Esophagus muscularis mucosa (tissue), 4 donors: Measurements from ENCODE around the gene ZMIZ1. TPM values are rescaled to one million over a fixed set of nuclear protein-coding genes. Genes with fewer than 3 reads are reported as not detected.

ENCODE experiments used
- DNase-seq: peaks from one replicate; pipeline ENCODE4 v3.0.0-alpha.2; 2017; ENCODE audit errors: extremely low spot score
- H3K27ac ChIP-seq, 4 donors: fragments of 200-600 bp; sonication (generic); replicated peaks in 1 of 4; 1 replicate in 3 of 4; 2 replicates in 1 of 4; pipeline ENCODE4 v1.5.1; 2016 to 2019; ENCODE audit warnings: mild to moderate bottlenecking in 1 of 4
- H3K27me3 ChIP-seq, 4 donors: fragments of 200-600 bp; sonication (generic); one replicate each; pipeline versions ENCODE4 v1.5.1 to v1.6.0; 2016 to 2019
- H3K36me3 ChIP-seq, 4 donors: fragments of 200-600 bp; sonication (generic); one replicate each; pipeline ENCODE4 v1.5.1; 2016 to 2019
- H3K4me1 ChIP-seq, 4 donors: fragments of 200-600 bp; sonication (generic); one replicate each; pipeline ENCODE4 v1.5.1; 2016 to 2019
- H3K4me3 ChIP-seq, 4 donors: fragments of 200-600 bp; sonication (generic); 1 replicate in 2 of 4; 2 replicates in 2 of 4; pipeline ENCODE4 v1.5.1; 2016 to 2019; ENCODE audit warnings: mild to moderate bottlenecking in 4 of 4, moderate library complexity in 1 of 4
- H3K9me3 ChIP-seq, 4 donors: fragments of 200-600 bp; sonication (generic); 1 replicate in 3 of 4; 2 replicates in 1 of 4; pipeline ENCODE4 v1.5.1; 2016 to 2019
- CTCF ChIP-seq, 3 experiments: fragments of 200-600 bp in 2 of 3; fragments of 450-650 bp in 1 of 3; sonication (generic) in 2 of 3; IDR thresholded peaks; one replicate each; pipeline ENCODE4 v1.5.1; 2017 to 2019; ENCODE audit warnings: antibody characterized with exemption in 3 of 3, mild to moderate bottlenecking in 2 of 3, moderate library complexity in 1 of 3
- EP300 ChIP-seq: sonication (generic); formaldehyde crosslinking; IDR thresholded peaks from one replicate; pipeline ENCODE4 v1.6.1; 2017; ENCODE audit warnings: antibody characterized with exemption
- POLR2A ChIP-seq: fragments of 450-650 bp; IDR thresholded peaks from one replicate; pipeline ENCODE4 v1.6.1; 2017; ENCODE audit warnings: antibody characterized with exemption, moderate library complexity, mild to moderate bottlenecking, low read depth
- POLR2AphosphoS5 ChIP-seq, 2 donors: sonication (generic); formaldehyde crosslinking; IDR thresholded peaks; one replicate each; pipeline ENCODE4 v1.6.1; 2017; ENCODE audit warnings: antibody characterized with exemption in 2 of 2
- WGBS: methylation state at CpG from one replicate; pipeline ENCODE4 v1.1.5; 2018; 5-methylcytosine and 5-hydroxymethylcytosine counted together
- intact Hi-C: fragments of 100-400 bp; cut with DNase I; formaldehyde crosslinking; loops from one replicate; pipeline ENCODE4 v1.15.1; 2023
- total RNA-seq, 4 donors: library from RNA; depleted of rRNA; stranded (reverse); fragments of >200 nt; gene quantifications; one replicate each; pipeline versions ENCODE4 v1.1.0 to v1.2.1, GENCODE V29; 2016

ZMIZ1 gene
- total RNA-seq, 4 donors from 2014 or later: 48.7 to 87.2 (median 66.0) TPM

GRCh38 chr10:79054203-79055099, 14.3 kb upstream of the ZMIZ1 start:
- Histone ChIP-seq H3K36me3 (no peaks in the 10 kb centered on the region), H3K9me3 (no peaks in the 10 kb centered on the region), H3K4me3 (no peak overlapping the region), H3K27ac (no peak overlapping the region), H3K27me3 (no peaks in the 10 kb centered on the region), H3K4me1 (peaks cover 0 to 3% (median 0%) of the 10 kb centered on the region in 4 donors)
- DNase-seq: no peak
- 93% methylated on average over 12 of the region's 13 CpGs for WGBS
- intact Hi-C loops: no loop called here
- TF ChIP-seq EP300: no peak
- no peak for TF ChIP-seq CTCF (IDR thresholded peaks at IDR 0.05)
- no peak for TF ChIP-seq POLR2AphosphoS5 (IDR thresholded peaks at IDR 0.05)
- TF ChIP-seq POLR2A: no peak

GRCh38 chr10:79055100-79055782, 13.5 kb upstream of the ZMIZ1 start:
- no peak for TF ChIP-seq EP300
- no peak for TF ChIP-seq POLR2AphosphoS5 (IDR thresholded peaks at IDR 0.05)
- no peak for TF ChIP-seq CTCF (IDR thresholded peaks at IDR 0.05)
- TF ChIP-seq POLR2A: no peak
- intact Hi-C loops: no loop called here
- DNase-seq: no peak

GRCh38 chr10:79055892-79056291, 12.9 kb upstream of the ZMIZ1 start:
- WGBS: 91% methylated on average over 4 of the region's 4 CpGs
- no peak overlapping the region for H3K4me3 ChIP-seq
- intact Hi-C loops: no loop called here
- no peak for DNase-seq
- TF ChIP-seq CTCF (IDR thresholded peaks at IDR 0.05) (no peak), POLR2AphosphoS5 (IDR thresholded peaks at IDR 0.05) (no peak), POLR2A (no peak), EP300 (no peak)
- H3K36me3 ChIP-seq: no peaks in the 10 kb centered on the region
- no peaks in the 10 kb centered on the region for H3K9me3 ChIP-seq
- peaks cover 0 to 3% (median 0%) of the 10 kb centered on the region in 4 donors for H3K4me1 ChIP-seq
- no peak overlapping the region for H3K27ac ChIP-seq
- no peaks in the 10 kb centered on the region for H3K27me3 ChIP-seq

More at GRCh38 chr10:79055100-79055782, 13.5 kb upstream of the ZMIZ1 start:
- Histone ChIP-seq H3K36me3 (no peaks in the 10 kb centered on the region), H3K9me3 (no peaks in the 10 kb centered on the region), H3K27ac (no peak overlapping the region), H3K4me1 (peaks cover 0 to 3% (median 0%) of the 10 kb centered on the region in 4 donors), H3K4me3 (no peak overlapping the region), H3K27me3 (no peaks in the 10 kb centered on the region)
- 98% methylated on average over 10 of the region's 10 CpGs for WGBS

GRCh38 chr10:79056361-79056735, 12.4 kb upstream of the ZMIZ1 start:
- WGBS: 95% methylated on average over 8 of the region's 8 CpGs
- DNase-seq: no peak
- H3K9me3 ChIP-seq: no peaks in the 10 kb centered on the region
- H3K36me3 ChIP-seq: no peaks in the 10 kb centered on the region
- no peak overlapping the region for H3K27ac ChIP-seq
- H3K4me1 ChIP-seq: peaks cover 0 to 3% (median 0%) of the 10 kb centered on the region in 4 donors
- H3K27me3 ChIP-seq: no peaks in the 10 kb centered on the region
- intact Hi-C loops: no loop called here
- TF ChIP-seq EP300: no peak
- no peak for TF ChIP-seq POLR2AphosphoS5 (IDR thresholded peaks at IDR 0.05)
- no peak overlapping the region for H3K4me3 ChIP-seq

- Histone ChIP-seq H3K4me3 (no peak overlapping the region), H3K36me3 (no peaks in the 10 kb centered on the region), H3K9me3 (no peaks in the 10 kb centered on the region), H3K27ac (no peak overlapping the region), H3K4me1 (peaks cover 0 to 3% (median 0%) of the 10 kb centered on the region in 4 donors), H3K27me3 (no peaks in the 10 kb centered on the region)
- DNase-seq: no peak
- intact Hi-C loops: no loop called here
- WGBS: 96% methylated on average over 14 of the region's 14 CpGs
- TF ChIP-seq POLR2AphosphoS5 (IDR thresholded peaks at IDR 0.05): no peak
- TF ChIP-seq CTCF (IDR thresholded peaks at IDR 0.05): no peak
- no peak for TF ChIP-seq EP300
- TF ChIP-seq POLR2A: no peak
These were observed 11.9 kb upstream of the ZMIZ1 start for GRCh38 chr10:79056736-79057391.
